Kidney (tissue), 14 donors: ENCODE results near the gene HIRA. TPM values are rescaled to one million over a fixed set of nuclear protein-coding genes. Genes with fewer than 3 reads are reported as not detected.
A peak's percentile ranks its signal among the peaks of the same experiment; 100 is the strongest.
"Not testable (repeated sequence)": the region's sequence is repeated elsewhere in the genome, so short reads cannot be mapped to it uniquely, and the experiment has no call there.

Source experiments
- DNase-seq, 5 donors: peaks; one replicate each; pipeline ENCODE4 v3.0.0-alpha.2; 2013 to 2020
- FAIRE-seq: peaks from 2 replicates; lab custom pipeline; 2012; peaks lifted over from hg19 to GRCh38; lab: Jason Lieb, UNC
- H3K27ac ChIP-seq, 2 donors: one replicate each; pipeline ENCODE4 v1.7.0; 2013; ENCODE audit warnings: low read depth in 2 of 2, low read length in 2 of 2, inconsistent platforms in 1 of 2
- H3K27me3 ChIP-seq: one replicate; pipeline ENCODE4 v1.7.1; 2013; ENCODE audit warnings: low read length, inconsistent platforms; ENCODE audit not compliant: control insufficient read depth, insufficient read depth
- H3K36me3 ChIP-seq, 3 donors: one replicate each; pipeline versions ENCODE4 v1.7.0 to v1.7.1; 2013; ENCODE audit warnings: low read length in 3 of 3, control low read depth in 1 of 3, inconsistent platforms in 1 of 3; ENCODE audit not compliant: insufficient read depth in 3 of 3, control insufficient read depth in 2 of 3
- H3K4me1 ChIP-seq, 3 donors: one replicate each; pipeline versions ENCODE4 v1.7.0 to v1.7.1; 2013; ENCODE audit warnings: low read length in 3 of 3, inconsistent platforms in 1 of 3, low read depth in 1 of 3; ENCODE audit not compliant: control insufficient read depth in 2 of 3, insufficient read depth in 2 of 3
- H3K4me3 ChIP-seq, 3 donors: one replicate each; pipeline versions ENCODE4 v1.7.0 to v1.8.1; 2013; ENCODE audit warnings: low read length in 3 of 3, control low read depth in 1 of 3, inconsistent platforms in 1 of 3
- H3K9ac ChIP-seq, 3 donors: one replicate each; pipeline versions ENCODE4 v1.7.0 to v1.7.1; 2013; ENCODE audit warnings: low read length in 3 of 3, control low read depth in 1 of 3, inconsistent platforms in 1 of 3
- H3K9me3 ChIP-seq, 3 donors: one replicate each; pipeline versions ENCODE4 v1.7.0 to v1.7.1; 2013; ENCODE audit warnings: low read length in 3 of 3, control low read depth in 1 of 3, inconsistent platforms in 1 of 3; ENCODE audit not compliant: control insufficient read depth in 2 of 3, insufficient read depth in 1 of 3
- CTCF ChIP-seq: IDR thresholded peaks from 3 replicates; pipeline ENCODE4 v1.5.1; 2012; ENCODE audit warnings: mild to moderate bottlenecking, moderate library complexity, borderline replicate concordance; ENCODE audit not compliant: insufficient read depth; ENCODE audit errors: extremely low read depth
- intact Hi-C: fragments of 100-400 bp; cut with DNase I; formaldehyde crosslinking; loops from one replicate; pipeline ENCODE4 v1.11.1; 2022
- polyA plus RNA-seq: library from polyadenylated mRNA; stranded (reverse); fragments of 350-450 nt; fragmentation: Illumina TruSeq; extraction: RNeasy Lipid Tissue Mini Kit (QIAGEN cat#74804); gene quantifications from one replicate; pipeline ENCODE4 v1.2.3, GENCODE V29; 2014; ENCODE audit warnings: low read depth, low replicate concordance; ENCODE audit not compliant: insufficient read depth
- total RNA-seq: library from RNA; stranded (reverse); fragmentation: NEBNext Ultra II Directional; extraction: Animal tissue kit (Norgen Biotek cat#: 25700); gene quantifications from one replicate; pipeline ENCODE4 v1.2.1, GENCODE V29; 2021
- donor health status: control.
- donor health status: control.
- donor health status: control.
- donor health status: control.
- donor health status: control.
- donor health status: DM: yes; HTN: yes; CAD: no.
- donor health status: Normal renal cell carcinoma (clear cell type).

The HIRA gene
- total and polyA plus RNA-seq, 2 donors from 2014 or later, result 18.5 to 26.8 TPM

GRCh38 chr22:19447330-19448075 lies 16.0 kb upstream of the HIRA start, which contains the start of gene C22orf39:
C22orf39 (minus strand) TSS chr22:19447711; CDS start chr22:19447688, 23 bp downstream.
- Histone ChIP-seq H3K27ac (peak within 1 kb of the TSS; percentile 85 to 86), H3K27me3 (no peaks in the 10 kb centered on the region), H3K9me3 (no peaks in the 10 kb centered on the region), H3K9ac (peak within 1 kb of the TSS; percentile 85 to 92 (median 90)), H3K4me1 (peaks cover 0 to 18% (median 0%) of the 10 kb centered on the region in 3 donors), H3K36me3 (peaks cover 3 to 10% (median 5%) of the 10 kb centered on the region in 3 donors), H3K4me3 (peak within 1 kb of the TSS; percentile 93 to 96 (median 96))
- DNase-seq, result peak; percentile 94 to 98 (median 96)
- intact Hi-C loops, result no loop called here
- peak; percentile 52 for FAIRE-seq
- no peak for TF ChIP-seq CTCF

DNA sequence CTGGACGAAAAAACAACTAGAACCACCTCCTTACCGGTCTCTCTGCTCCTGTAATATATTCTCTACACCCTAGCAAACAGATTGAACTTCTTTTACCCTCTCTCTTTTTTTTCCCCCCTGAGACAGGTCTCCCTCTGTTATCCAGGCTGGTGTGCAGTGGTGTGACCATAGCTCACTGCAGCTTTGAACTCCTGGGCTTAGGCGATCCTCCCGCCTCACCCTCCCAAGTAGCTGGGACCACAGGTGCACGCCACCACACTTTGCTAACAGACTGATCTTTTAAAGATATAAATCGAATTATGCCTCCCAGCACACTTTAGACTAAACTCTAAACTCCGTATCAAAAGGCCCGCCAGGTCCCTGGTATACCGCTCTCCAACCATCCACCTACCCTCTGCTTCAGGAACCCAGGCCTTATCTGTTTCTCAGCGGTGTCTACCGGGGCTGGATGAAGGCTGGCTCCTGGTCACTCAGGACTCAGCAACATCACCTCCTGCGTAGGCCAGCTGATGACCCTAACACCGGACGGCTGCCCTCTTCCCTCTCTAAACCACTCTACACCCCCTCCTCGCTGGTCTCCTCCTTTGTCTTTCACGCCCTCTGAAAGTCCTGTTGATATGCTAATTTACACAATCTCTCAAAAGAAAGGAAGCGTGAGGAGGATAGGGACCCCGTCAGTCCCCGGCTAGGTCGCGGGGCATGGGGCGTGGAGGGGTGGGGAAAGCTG lies 15.2 kb upstream of the HIRA start:
- intact Hi-C loops, result no loop called here
- peak overlapping the region; percentile 85 to 86 for H3K27ac ChIP-seq
- FAIRE-seq, result no peak
- H3K9me3 ChIP-seq, result no peaks in the 10 kb centered on the region
- DNase-seq, result peak in 1 of 5 donors; percentile 4
- H3K9ac ChIP-seq, result peak overlapping the region; percentile 44 to 90 (median 50)
- TF ChIP-seq CTCF, result no peak
- peaks cover 3 to 8% (median 5%) of the 10 kb centered on the region in 3 donors for H3K36me3 ChIP-seq
- peaks cover 0 to 18% (median 0%) of the 10 kb centered on the region in 3 donors for H3K4me1 ChIP-seq
- H3K27me3 ChIP-seq, result no peaks in the 10 kb centered on the region
- H3K4me3 ChIP-seq, result peak overlapping the region; percentile 76 to 96 (median 93)

DNA sequence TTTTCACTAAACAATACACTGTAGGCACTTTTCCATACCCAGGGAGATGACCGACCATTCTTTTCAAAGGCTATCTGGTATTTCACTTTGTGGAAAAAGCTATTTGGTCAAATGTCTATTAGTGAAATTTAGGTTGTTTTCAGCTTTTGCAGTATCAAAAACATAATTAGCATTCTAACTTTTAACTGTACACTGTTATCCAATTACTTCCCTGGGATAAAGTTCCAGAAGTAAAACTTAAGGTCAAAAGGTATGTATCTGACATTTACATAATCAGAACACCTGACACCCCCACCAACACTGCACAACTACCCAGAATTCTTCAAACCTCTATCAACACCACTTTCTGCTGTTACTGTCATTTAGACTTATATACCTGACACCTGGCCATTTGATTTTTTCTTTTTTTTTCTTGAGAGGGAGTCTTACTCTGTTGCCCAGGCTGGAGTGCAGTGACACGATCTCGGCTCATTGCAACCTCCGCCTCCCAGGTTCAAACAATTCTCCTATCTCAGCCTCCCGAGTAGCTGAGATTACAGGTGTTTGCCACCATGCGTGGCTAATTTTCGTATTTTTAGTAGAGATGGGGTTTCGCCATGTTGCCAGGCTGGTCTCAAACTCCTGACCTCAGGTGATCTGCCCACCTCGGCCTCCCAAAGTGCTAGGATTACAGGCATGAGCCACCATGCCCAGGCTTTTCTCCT lies 13.9 kb upstream of the HIRA start:
- H3K9ac ChIP-seq, H3K27me3 ChIP-seq, FAIRE-seq, DNase-seq, H3K4me3 ChIP-seq, H3K36me3 ChIP-seq, H3K27ac ChIP-seq, intact Hi-C loops, H3K9me3 ChIP-seq: not testable (repeated sequence)
- H3K4me1 ChIP-seq, result peaks cover 0 to 18% (median 0%) of the 10 kb centered on the region in 3 donors
